Superior temporal gyrus (tissue), 1 donor: Measurements from ENCODE around the gene NPHP4.

ENCODE experiments used
- DNase-seq: peaks from one replicate; pipeline ENCODE4 v3.0.0-alpha.2; 2016; ENCODE audit errors: extremely low spot score

Gene NPHP4

DNA sequence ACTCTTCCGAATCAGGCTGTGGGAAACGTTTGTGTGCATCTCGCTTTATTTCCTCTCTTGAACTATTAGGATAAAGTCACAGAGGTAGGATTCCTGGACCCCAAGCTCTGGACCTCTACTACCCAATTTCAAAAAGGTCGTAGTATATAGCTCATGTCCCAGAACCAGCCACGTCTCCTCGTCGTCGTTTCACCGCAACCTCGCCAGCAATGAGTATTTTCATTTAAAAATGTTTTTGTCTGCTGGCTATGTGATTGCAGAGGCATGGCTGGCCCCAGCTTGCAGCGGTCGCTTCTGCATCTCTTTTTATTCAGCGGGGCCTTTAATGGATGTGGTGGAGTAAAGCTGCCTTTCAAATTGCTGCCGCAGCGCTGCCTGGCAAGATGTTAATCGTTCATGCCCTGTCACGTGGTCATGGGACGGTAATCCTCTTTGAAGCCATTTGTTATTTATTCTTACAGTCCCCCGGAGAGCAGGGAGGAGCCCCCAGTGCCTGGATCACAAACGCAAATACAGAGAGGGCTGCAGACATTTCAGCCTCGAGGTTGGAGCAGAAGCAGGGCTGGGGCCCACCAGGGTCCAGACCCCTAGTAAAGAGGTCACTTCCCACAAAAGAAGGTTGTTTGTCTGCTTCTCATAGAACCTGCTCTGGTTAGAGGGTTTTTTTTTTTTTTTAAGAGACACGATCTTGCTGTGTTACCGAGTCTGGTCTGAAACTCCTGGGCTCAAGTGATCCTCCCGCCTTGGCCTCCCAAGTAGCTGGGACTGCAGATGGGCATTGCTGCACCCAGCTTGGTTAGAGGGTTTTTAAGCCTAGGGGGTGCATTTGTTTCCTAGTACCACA lies 11.6 kb upstream of the NPHP4 start:
- no peak for DNase-seq

GRCh38 chr1:6002714-6003501 lies 10.7 kb upstream of the NPHP4 start:
- no peak for DNase-seq

- no peak for DNase-seq
Measured at GRCh38 chr1:6001992-6002576, 9.9 kb upstream of the NPHP4 start.

DNA sequence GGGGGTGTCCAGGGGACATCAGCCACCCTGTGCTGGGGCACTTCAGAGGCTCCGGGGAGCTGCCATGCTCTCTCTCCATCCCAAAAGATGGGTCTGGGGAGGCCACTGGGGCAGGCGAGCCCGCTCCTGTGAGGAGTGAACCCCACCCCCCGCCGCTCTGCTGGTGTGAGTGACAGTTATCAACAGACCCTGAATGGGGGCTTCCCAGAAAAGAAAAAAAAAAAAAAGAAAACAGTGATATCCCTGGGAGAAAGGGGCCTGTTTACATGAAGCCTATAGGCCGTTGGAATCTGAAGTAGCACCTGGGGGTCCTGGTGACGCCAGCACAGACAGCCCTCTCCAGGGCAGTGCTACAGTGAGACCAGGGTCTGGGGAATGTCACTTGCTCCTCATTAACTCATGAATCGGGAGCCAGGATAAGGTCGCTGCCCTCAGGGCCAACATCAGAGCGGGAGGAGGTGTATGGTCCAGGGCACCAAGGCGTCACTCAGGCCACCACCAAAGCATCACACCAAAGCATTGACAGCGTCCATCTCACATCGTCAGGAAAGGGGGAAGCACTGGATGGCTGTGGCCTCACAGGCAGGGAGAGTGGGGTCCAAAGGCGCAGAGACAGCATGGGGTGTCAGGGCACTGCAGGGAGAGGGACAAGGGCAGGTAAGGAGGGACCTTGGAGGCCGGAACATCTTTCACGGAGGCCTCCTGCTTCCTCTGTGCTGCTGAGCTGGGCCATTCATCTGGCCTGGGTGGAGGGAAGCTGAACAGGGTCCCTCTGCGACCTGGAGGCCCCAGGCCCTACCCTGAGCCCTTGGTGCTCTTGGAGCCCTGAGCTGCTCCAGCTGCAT lies 8.4 kb upstream of the NPHP4 start:
- DNase-seq, result no peak

GRCh38 chr1:5999711-6000443 lies 7.7 kb upstream of the NPHP4 start:
- DNase-seq, result no peak

DNA sequence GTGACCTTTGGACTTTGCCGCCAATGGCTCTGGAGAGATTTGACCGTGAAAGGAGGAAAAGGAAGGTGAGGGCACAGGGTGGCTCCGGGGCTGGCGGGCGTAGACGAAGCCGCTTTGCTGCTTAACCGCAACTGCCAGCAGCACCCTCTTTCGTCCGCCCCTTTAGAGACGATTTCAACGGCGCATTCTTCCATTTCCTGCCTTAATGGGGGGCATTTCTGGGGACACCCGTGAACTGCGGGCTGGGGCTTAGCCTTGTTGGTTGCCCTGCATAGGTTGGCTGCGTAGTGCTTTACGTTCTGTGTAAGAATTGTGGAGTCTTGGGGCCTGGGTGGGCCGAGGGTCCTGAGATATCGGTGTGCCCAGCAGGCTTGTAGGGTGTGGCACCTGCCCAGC lies 6.7 kb upstream of the NPHP4 start:
- no peak for DNase-seq

DNA sequence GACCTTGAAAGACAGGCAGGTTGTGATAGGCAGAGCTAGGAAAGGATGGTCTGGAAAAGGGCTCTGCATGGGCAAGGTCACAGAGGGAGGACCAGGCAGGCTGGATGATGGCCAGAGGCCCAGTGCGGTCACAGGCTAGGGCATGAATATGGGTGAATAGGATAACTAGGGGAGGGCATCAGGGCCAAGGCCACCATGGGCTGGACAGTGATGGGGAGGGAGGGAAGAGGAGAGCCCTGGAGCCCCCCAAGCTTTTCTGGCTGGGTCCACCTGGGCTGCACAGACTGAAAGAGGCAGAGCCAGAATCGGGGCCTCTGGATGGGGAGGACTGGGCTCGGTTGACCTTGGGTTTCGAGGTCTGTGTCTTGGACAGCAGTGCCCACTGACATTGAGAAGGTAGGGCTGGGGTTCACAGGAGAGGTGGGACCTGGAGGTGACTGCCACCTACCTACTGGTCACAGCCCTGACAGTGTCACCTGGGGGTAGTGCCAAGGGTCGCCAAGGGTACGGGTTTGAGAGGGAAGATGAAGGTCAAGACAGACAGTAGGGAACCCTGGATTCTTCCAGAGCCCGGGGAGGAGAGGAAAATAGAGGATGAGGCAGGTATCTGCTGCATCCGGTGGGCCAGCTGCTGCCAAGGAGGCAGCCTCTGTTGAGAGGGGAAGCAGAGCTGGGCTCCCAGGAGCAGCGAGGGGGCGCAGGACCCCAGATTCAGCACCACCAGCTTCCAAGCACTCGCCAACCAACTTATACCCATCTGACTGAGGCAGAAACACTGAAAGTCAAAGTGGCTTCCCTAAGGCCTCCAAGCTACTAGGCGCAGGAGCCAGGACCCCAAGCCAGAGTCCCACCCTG lies 6.1 kb upstream of the NPHP4 start:
- DNase-seq, result no peak

- no peak for DNase-seq
Measured at GRCh38 chr1:5997316-5997715, 5.1 kb upstream of the NPHP4 start.

DNA sequence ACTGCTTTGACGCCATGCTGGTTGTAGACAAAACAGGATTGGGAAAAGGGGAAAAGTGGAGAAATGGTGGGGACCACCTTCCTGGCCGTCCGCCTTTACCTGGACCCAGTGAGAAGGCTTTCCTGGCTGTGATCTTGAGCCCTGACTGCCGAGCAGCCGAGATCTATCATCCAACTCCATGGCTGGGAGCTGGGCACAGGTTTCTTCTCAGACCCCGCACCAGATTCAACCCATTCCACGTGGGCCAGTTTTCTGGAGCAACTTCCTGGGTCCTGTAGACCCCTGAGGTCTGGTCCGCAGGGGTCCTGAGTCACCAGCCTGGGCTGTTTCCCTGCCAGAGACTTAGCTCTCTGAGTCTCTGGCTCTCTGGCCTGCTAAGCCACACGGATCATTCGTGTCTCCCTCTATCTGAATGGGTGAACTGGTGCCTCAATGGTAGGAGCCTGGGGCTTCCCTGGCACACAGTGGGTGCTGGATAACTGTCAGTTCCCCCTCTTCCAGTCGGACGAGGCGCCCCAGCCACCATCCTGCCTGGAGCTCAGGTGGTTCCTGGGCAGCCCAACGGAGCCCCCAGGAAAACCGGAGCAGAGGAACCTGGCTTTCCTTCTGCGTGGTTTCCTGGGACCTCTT lies 4.5 kb upstream of the NPHP4 start:
- DNase-seq, result no peak

GRCh38 chr1:5995871-5996630 lies 3.8 kb upstream of the NPHP4 start:
- DNase-seq, result no peak

DNA sequence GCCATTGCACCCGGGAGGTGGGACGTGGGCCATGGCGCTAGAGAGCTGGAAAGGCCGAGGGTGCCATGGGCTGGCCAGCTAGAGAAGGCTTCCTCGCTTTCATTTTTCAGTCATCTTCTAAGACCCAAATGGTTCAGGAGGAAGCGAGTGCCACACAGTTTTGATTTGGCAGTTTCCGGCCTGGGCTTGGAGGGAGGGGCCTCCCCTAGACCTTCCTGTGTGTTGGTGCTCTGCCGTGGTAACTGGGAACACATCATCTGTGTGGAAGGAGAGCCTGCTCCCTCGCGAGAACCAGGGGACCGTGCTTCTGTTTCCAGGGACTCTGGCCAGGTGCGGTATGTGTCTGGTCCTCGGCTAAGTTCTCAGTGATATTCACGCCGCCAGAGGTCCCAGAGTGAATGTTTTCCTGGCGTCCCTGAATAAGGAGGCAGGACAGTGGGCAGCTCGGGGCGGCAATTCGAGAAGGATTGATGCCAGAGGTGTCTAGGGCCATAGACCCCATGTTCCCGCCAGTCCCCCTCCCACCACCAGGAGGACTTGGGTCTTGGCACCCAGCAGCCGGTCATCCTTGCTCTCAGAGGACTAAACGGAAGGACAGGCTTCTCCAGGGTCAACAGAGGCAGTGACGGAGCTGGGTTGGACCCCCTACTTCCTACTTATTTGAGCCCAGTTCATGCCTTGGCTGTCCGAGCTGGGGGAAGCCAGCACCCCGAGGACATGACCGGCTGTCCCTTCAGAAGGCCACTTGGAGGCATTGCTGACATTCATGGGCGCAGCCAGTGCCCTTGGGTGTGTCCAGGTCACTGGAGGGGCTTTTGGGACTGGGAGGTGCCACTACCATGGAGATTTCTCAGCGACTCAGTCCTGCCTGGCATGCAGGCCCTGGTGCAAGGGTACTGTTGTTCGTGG lies 2.7 kb upstream of the NPHP4 start:
- no peak for DNase-seq

- no peak for DNase-seq
Measured at GRCh38 chr1:5993556-5994491, 1.6 kb upstream of the NPHP4 start.

DNA sequence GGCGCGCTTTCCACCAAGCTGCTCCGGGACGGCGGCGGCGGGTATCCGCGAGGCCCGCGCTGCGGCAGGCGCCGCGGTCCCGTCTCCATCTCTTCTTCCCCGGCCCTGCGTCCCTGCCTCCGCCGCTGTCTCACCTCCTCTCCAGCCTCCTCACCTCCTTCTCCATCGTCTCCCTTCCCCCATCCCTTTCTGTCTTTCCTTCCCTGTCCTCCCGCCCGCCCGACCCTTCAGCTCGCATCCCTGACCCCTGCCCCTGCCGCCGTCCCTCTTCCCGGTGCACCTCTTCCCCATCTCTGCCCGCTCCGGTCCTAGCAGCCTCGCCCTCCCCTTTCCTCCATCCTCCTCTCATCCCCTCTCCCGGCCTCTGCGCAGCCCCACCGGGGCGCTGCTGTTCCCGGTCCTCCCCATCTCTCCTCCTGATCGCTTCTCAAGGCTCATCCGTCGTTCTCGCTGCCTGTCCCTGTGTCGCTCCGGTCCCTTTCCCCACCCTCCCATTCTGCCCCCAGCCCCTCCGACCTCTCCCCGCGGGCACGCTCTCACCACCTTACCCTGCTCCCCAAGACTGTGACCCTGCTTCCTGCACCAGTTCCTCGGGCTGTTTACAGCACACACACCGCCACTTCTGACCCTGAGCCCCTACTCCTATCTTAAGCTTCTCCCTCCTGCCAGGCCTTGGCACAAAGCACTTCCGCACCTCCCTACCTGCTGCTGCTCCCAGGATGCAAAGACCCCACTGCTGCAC lies 760 bp upstream of the NPHP4 start:
- no peak for DNase-seq

DNA sequence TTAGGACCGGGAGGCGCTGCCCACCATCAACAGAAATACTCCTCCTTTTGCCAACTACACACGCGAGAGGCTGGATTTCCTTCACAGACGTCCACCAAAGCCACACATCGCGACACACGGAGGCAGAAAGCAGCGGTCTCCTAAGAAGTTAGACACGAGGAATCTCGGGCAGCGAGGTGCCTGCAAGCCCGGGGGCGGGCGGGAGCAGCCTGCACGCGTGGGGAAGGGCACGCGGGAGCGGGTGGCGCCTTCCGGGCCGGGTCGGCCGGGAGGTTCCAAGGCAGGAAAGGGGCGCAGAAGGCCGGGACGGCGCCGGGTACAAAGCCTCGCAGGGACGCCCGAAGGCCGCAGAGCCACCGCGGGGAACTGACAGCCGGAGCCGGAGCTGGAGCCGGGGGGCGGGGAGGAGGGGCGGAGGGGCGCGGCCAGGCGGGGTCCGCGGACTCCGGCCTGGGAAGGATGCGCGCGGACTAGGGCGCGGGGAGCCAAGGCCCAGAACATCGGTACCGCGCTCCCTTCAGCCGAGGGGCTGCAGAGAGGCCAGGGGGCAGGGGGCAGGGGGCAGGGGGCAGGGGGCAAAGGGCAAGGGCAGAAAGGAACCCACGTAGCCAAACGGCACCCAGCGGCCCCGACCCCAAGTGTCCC lies 722 bp downstream of the NPHP4 start:
- no peak for DNase-seq

DNA sequence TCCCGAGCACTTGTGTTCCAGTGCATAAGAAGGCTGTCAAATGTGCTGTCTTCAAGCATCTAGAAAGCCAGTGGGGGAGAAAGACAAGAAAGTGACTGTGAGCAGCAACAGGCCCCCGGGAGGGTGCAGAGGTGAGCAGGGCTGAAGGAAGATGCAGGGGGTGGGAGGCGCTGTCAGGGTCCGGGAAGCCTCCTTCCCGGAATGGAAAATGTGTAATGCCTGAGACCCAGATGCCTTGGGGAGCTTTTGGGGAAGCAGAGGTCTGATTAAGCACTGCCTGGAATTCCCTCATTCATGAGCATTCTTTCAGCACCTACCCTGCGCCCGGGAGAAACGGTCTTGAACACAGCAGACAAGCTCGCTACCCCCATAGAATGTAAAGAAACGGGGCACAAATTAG lies 1.3 kb downstream of the NPHP4 start:
- DNase-seq, result no peak
